ENCODE data around the gene CORO2B. TPM values are rescaled to one million over a fixed set of nuclear protein-coding genes. Genes with fewer than 3 reads are reported as not detected.

Gene CORO2B
- total and polyA plus RNA-seq, 2 of the 13 experiments (the other 11 are each of a cell fraction or from before 2014, with no cell fraction given): 0.35 to 0.63 TPM

GRCh38 chr15:68681836-68682235 lies 103.0 kb downstream of the CORO2B start (continued):
- no peak for TF ChIP-seq ZNF816 (CRISPR knock-in tag; IDR thresholded peaks at IDR 0.05; ENCODE audit: borderline replicate concordance)
- no peak for TF ChIP-seq ZNF3 (CRISPR knock-in tag; IDR thresholded peaks at IDR 0.05)
- no peak for TF ChIP-seq TEAD3 (CRISPR knock-in tag; optimal IDR thresholded peaks at IDR 0.05; ENCODE audit: borderline replicate concordance)

GRCh38 chr15:68682330-68682729 lies 103.5 kb downstream of the CORO2B start:
- WGBS (ENCODE audit: low lambda C conversion rate): 0% methylated on average over 3 of the region's 5 CpGs
- H3K9me3 ChIP-seq (ENCODE audit: low read length): no peaks in the 10 kb centered on the region
- no peak overlapping the region for H2AFZ ChIP-seq (ENCODE audit: low read length)
- no peak overlapping the region for H3K27ac ChIP-seq (ENCODE audit: extremely low read length, insufficient read depth, low read length)
- no peak for FAIRE-seq
- intact Hi-C loops (cut with micrococcal nuclease; ENCODE audit: unreplicated experiment) (no loop called here), in situ Hi-C loops (cut with HindIII; ENCODE audit: extremely low pct_ligation_motif_present, low pct_unique_long_range_greater_than_20kb) (no loop called here)
- H3K4me3 ChIP-seq (replicated peaks in 1 of 3; ENCODE audit: insufficient read depth in 1 of 3, low read depth in 2 of 3, low read length in 3 of 3): no peak overlapping the region
- H3K9ac ChIP-seq (ENCODE audit: insufficient read depth, low read depth, low read length): no peak overlapping the region
- H3K79me2 ChIP-seq (ENCODE audit: insufficient read depth, low read length): no peaks in the 10 kb centered on the region
- no peaks in the 10 kb centered on the region for H3K4me1 ChIP-seq (ENCODE audit: insufficient read depth, low read length)
- no peak for ATAC-seq
- ChIA-PET POLR2A (no interaction called here), CTCF (ENCODE audit: low intra/inter-chr PET ratio, low total read pairs) (no interaction called here)
- no peak for TF ChIP-seq ARID5B (CRISPR knock-in tag; IDR thresholded peaks at IDR 0.05)
- TF ChIP-seq ZNF263 (CRISPR knock-in tag; IDR thresholded peaks at IDR 0.05): no peak
- no peak for TF ChIP-seq IRX3 (CRISPR knock-in tag; IDR thresholded peaks at IDR 0.05; ENCODE audit: borderline replicate concordance, low read depth)
- TF ChIP-seq ZNF326 (CRISPR knock-in tag; IDR thresholded peaks at IDR 0.05; ENCODE audit: borderline replicate concordance): no peak
- TF ChIP-seq ZNF549 (CRISPR knock-in tag; IDR thresholded peaks at IDR 0.05): no peak
- peaks cover 0 to 16% of the 10 kb centered on the region in 2 experiments; a peak in 1 of 5 replicates for H3K27me3 ChIP-seq (ENCODE audit: control insufficient read depth in 1 of 2, insufficient read depth in 2 of 2, low read length in 2 of 2)
- no TSS peak for BruUV-seq (replicated peaks)
- DNase-seq (ENCODE audit: low spot score): no peak
- no peaks in the 10 kb centered on the region for H3K36me3 ChIP-seq (replicated peaks in 1 of 2; ENCODE audit: control insufficient read depth in 1 of 2, insufficient read depth in 2 of 2, low read length in 2 of 2)
- no peak overlapping the region for H3K4me2 ChIP-seq (ENCODE audit: low read depth, low read length)
- no peaks in the 10 kb centered on the region for H4K20me1 ChIP-seq (ENCODE audit: insufficient read depth, low read length)

Data from HepG2 (cell line).